Right atrium auricular region (tissue), 2 donors: ENCODE measurements around the gene OR51A2. TPM values are rescaled to one million over a fixed set of nuclear protein-coding genes. Genes with fewer than 3 reads are reported as not detected.

ENCODE experiments used
- DNase-seq: peaks from one replicate; pipeline ENCODE4 v3.0.0-alpha.2; 2019; ENCODE audit warnings: low spot score
- H3K27ac ChIP-seq, 2 donors: fragments of 200-600 bp; sonication (generic); 1 replicate in 1 of 2; 2 replicates in 1 of 2; pipeline ENCODE4 v1.5.1; 2016 to 2019
- H3K27me3 ChIP-seq, 2 donors: fragments of 200-600 bp; sonication (generic); one replicate each; pipeline versions ENCODE4 v1.5.1 to v1.6.0; 2017 to 2019
- H3K36me3 ChIP-seq: fragments of 200-600 bp; sonication (generic); one replicate; pipeline ENCODE4 v1.5.1; 2016
- H3K4me1 ChIP-seq, 2 donors: fragments of 200-600 bp; sonication (generic); one replicate each; pipeline versions ENCODE4 v1.5.1 to v1.6.0; 2017 to 2019
- H3K4me3 ChIP-seq, 2 donors: fragments of 200-600 bp; sonication (generic); 1 replicate in 1 of 2; 2 replicates in 1 of 2; pipeline ENCODE4 v1.5.1; 2017 to 2019; ENCODE audit warnings: mild to moderate bottlenecking in 1 of 2, moderate library complexity in 1 of 2
- H3K9me3 ChIP-seq, 2 donors: fragments of 200-600 bp; sonication (generic); one replicate each; pipeline ENCODE4 v1.5.1; 2019
- total RNA-seq, 2 donors: library from RNA; depleted of rRNA; stranded (reverse); fragments of >200 nt; gene quantifications; one replicate each; pipeline ENCODE4 v1.1.0, GENCODE V29; 2016
- TF ChIP-seq, protein P1 (sequence below), 2 donors: fragments of 200-600 bp; sonication (generic); IDR thresholded peaks; one replicate each; pipeline ENCODE4 v1.5.1; 2019; ENCODE audit warnings: antibody characterized with exemption in 2 of 2

Gene OR51A2
- total RNA-seq, 2 donors from 2014 or later: not detected

DNA sequence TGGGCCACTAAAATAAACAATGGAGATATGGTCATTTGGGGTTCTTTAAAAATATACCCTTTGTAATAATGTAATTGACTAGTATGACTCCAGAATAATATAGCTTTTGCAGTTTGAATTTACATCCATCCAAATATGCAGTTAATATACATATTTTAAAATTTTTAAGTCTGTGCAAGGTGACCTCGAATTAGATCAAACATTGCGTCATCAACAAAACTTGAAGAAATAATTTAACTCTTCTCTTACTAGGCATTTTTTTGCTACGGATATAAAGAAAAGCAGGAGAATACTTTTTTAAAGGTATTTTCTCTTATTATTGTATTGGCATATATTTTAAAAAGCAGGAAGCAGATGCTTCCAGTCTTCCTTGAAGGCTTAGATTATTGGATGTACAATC lies 18.8 kb downstream of the OR51A2 start:
- no peak overlapping the region for H3K4me3 ChIP-seq
- TF ChIP-seq, protein P1, sequence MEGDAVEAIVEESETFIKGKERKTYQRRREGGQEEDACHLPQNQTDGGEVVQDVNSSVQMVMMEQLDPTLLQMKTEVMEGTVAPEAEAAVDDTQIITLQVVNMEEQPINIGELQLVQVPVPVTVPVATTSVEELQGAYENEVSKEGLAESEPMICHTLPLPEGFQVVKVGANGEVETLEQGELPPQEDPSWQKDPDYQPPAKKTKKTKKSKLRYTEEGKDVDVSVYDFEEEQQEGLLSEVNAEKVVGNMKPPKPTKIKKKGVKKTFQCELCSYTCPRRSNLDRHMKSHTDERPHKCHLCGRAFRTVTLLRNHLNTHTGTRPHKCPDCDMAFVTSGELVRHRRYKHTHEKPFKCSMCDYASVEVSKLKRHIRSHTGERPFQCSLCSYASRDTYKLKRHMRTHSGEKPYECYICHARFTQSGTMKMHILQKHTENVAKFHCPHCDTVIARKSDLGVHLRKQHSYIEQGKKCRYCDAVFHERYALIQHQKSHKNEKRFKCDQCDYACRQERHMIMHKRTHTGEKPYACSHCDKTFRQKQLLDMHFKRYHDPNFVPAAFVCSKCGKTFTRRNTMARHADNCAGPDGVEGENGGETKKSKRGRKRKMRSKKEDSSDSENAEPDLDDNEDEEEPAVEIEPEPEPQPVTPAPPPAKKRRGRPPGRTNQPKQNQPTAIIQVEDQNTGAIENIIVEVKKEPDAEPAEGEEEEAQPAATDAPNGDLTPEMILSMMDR (IDR thresholded peaks at IDR 0.05): no peak
- no peak for DNase-seq
- H3K27ac ChIP-seq: no peak overlapping the region
- no peaks in the 10 kb centered on the region for H3K27me3 ChIP-seq
- no peaks in the 10 kb centered on the region for H3K36me3 ChIP-seq
- no peaks in the 10 kb centered on the region for H3K4me1 ChIP-seq
- H3K9me3 ChIP-seq: no peaks in the 10 kb centered on the region

DNA sequence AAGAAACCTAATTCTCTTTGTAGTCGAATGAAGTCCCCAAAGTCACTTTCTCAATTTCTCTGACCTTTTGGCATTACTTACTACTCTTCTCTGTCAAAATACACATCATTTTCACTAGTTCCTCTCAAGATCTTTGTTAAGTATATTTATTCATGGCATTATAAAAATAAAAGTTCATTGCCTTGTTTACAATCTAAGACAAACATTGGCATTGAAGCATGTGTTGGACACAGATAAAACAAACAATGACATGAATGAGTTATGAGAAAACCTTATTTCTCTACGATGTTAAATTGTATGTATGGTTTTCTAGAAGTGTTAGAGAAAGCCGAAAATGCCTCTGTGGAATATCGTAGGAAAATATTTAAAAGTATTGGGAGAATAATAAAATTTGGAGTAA lies 22.8 kb downstream of the OR51A2 start:
- H3K27ac ChIP-seq: no peak overlapping the region
- H3K4me1 ChIP-seq: no peaks in the 10 kb centered on the region
- no peak for DNase-seq
- no peak overlapping the region for H3K4me3 ChIP-seq
- TF ChIP-seq, protein P1 (IDR thresholded peaks at IDR 0.05): no peak
- no peaks in the 10 kb centered on the region for H3K9me3 ChIP-seq
- H3K36me3 ChIP-seq: no peaks in the 10 kb centered on the region
- H3K27me3 ChIP-seq: no peaks in the 10 kb centered on the region

DNA sequence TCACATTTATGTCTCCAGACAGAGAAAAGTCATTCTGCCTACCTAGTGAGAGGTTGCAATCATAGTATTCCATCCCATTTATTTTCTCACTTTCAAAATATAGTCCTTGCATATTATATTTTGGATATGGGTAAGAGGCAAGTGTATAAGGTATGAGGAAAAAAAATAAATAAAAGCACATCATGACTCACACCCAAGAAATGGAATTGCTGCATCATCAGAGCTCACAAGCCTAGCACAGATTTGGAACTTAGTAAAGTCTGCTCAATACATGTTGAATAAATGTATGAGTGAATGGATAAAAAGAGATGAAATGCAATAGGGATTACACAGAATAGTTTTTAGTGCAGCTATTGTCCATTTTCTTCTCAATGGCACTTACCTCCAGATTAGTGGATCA lies 28.9 kb downstream of the OR51A2 start:
- Histone ChIP-seq H3K36me3 (no peaks in the 10 kb centered on the region), H3K9me3 (no peaks in the 10 kb centered on the region), H3K4me3 (no peak overlapping the region), H3K27me3 (no peaks in the 10 kb centered on the region), H3K4me1 (no peaks in the 10 kb centered on the region), H3K27ac (no peak overlapping the region)
- DNase-seq: no peak
- TF ChIP-seq, protein P1 (IDR thresholded peaks at IDR 0.05): no peak

DNA sequence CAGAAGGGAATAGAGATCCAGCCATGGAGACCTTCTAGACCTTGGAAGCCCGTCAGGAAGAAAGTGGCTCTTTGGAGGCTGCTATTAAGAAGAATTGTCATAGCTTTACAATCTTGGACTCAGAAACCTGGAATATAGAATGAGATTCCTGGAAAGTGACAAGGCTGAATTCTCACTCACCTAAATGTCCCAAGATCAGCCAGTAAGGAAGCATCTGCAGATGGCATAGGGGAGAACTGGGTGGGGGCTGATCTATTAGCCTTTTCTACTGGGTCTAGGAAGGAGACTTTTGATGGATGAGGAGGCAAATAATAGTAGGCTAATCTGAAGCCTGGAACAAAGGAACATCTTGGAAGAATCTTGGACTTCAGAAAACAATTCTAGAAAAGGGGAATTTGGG lies 31.3 kb downstream of the OR51A2 start, which contains the start of gene OR51G1:
TSS of gene OR51G1 (minus strand) at position 101 of the 400 bp plus-strand sequence. CDS start at position 101, 0 bp downstream.
- no peaks in the 10 kb centered on the region for H3K27me3 ChIP-seq
- no peak within 1 kb of the TSS for H3K27ac ChIP-seq
- H3K36me3 ChIP-seq: no peaks in the 10 kb centered on the region
- no peak for DNase-seq
- no peak within 1 kb of the TSS for H3K4me3 ChIP-seq
- H3K4me1 ChIP-seq: no peaks in the 10 kb centered on the region
- TF ChIP-seq, protein P1 (IDR thresholded peaks at IDR 0.05): no peak
- H3K9me3 ChIP-seq: no peaks in the 10 kb centered on the region

DNA sequence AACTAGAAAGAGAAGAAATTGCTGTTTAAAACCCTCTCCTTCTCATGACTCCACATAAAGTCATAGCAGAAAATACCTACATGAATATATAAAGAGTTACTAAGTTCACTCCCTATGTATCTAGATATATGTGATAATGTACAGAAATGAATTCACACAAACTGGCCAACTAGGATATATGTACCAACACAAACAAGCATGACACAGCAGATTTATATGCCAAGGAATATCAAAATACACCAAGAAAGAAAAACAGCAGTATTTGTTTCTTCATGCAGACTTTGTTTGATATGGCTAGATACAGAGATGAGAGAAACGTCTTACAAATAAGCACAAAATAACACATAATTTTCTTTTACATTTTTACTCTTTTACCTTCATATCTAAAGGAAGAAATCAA lies 33.2 kb downstream of the OR51A2 start:
- DNase-seq: no peak
- Histone ChIP-seq H3K27ac (no peak overlapping the region), H3K9me3 (no peaks in the 10 kb centered on the region), H3K36me3 (no peaks in the 10 kb centered on the region), H3K27me3 (no peaks in the 10 kb centered on the region), H3K4me3 (no peak overlapping the region), H3K4me1 (no peaks in the 10 kb centered on the region)
- TF ChIP-seq, protein P1 (IDR thresholded peaks at IDR 0.05): no peak

DNA sequence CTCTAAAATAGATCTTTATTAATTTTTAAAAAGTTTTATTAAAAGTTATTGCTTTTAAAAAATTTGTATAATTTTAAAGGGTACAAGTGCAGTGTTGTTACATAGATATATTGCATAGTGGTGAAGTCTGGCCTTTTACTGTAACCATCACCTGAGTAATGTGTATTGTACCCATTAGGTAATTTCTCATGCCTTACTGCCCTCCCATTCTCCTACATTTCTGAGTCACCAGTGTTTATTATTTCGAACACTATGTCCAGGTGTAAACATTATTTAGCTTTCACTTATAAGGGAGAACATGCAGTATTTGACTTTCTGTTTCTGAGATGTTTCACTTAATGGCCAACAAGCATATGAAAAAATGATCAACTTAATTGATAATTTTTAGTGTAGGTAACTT lies 33.7 kb downstream of the OR51A2 start:
- H3K36me3 ChIP-seq: no peaks in the 10 kb centered on the region
- H3K9me3 ChIP-seq: no peaks in the 10 kb centered on the region
- TF ChIP-seq, protein P1 (IDR thresholded peaks at IDR 0.05): no peak
- no peaks in the 10 kb centered on the region for H3K4me1 ChIP-seq
- no peak overlapping the region for H3K4me3 ChIP-seq
- DNase-seq: no peak
- H3K27ac ChIP-seq: no peak overlapping the region
- no peaks in the 10 kb centered on the region for H3K27me3 ChIP-seq
